Astrocyte of the cerebellum (primary cell): ENCODE data around the gene TMCO6.

Experiments used
- DNase-seq: peaks from one replicate; pipeline ENCODE4 v3.0.0-alpha.2; 2011; ENCODE audit warnings: low read depth
- H3K4me3 ChIP-seq: 2 replicates; pipeline ENCODE4 v1.5.1; 2011; ENCODE audit warnings: mild to moderate bottlenecking, low read depth, low read length, moderate library complexity
- CTCF ChIP-seq: IDR thresholded peaks from 2 replicates; pipeline ENCODE4 v1.5.1; 2012; ENCODE audit warnings: low read length, low read depth, moderate library complexity, mild to moderate bottlenecking; ENCODE audit errors: missing control alignments
- in situ Hi-C: cut with HindIII; loops from 2 replicates; pipeline ENCODE4 v1.10.0; 2017; ENCODE audit warnings: low sequenced_read_pairs

TMCO6 gene

DNA sequence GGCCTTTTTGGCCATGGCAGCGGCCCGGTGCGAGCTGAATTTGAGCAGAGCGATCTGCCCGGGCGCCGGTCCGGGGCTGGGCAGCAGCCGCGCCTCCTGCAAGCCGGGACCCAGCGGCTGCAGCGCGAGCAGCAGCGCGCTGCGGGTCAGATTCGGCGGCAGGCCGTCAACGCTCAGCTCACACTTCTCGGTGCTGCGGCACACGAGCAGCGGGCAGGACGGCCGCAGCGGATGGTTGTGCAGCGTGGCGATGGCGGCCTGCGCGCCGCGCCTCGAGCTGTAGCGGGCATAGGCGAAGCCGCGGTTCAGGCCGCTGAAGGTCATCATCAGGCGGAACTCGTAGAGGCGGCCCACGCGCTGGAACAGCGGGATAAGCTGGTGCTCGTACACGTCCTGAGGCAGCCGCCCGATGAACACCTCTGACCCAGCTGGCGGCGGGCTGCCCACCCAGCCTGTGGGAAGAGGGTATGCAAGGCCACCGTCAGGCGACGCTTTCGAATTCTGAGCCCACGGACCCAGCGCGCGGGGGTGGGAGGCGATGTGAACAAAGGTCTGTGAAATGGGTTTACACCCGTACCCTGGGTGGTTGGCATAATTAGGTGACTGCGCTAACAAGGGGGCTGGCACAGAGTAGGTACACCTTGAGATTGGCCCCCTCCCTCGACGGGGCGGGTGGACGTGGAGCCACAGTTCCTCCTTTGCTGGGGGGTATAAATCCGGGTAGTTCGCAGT is 33.4 kb downstream of the TMCO6 start:
- no peak for DNase-seq
- in situ Hi-C loops: no loop called here
- H3K4me3 ChIP-seq: no peak overlapping the region
- no peak for TF ChIP-seq CTCF

GRCh38 chr5:140673187-140673976 is 34.1 kb downstream of the TMCO6 start, which contains the start of gene DND1:
DND1 (minus strand) TSS chr5:140673576; CDS start chr5:140673542, 34 bp downstream.
- no peak within 1 kb of the TSS for H3K4me3 ChIP-seq
- in situ Hi-C loops: no loop called here
- no peak for TF ChIP-seq CTCF
- no peak for DNase-seq

DNA sequence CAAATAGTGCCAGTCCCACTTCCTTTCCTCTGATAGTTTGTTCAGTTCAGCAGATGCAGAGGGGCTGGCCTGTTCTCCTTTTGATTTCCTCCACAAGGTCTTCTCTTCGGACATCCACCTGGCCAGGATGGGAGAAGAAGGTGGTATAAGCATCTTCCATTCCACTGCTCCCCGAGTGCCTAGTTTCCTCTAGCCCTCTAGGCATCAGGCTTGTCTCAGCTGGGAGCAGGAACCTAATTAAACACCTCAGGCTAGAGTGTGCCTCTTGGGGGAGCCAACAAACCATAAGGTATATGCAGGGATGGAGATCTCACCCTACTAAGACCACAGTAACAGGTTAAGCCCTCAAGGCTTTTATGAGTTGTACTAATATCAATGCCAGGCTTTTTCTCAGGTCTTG is 35.0 kb downstream of the TMCO6 start:
- TF ChIP-seq CTCF: no peak
- DNase-seq: no peak
- in situ Hi-C loops: no loop called here
- H3K4me3 ChIP-seq: no peak overlapping the region

GRCh38 chr5:140674629-140675028 is 35.4 kb downstream of the TMCO6 start:
- no peak for DNase-seq
- H3K4me3 ChIP-seq: no peak overlapping the region
- TF ChIP-seq CTCF: no peak
- in situ Hi-C loops: no loop called here

- no peak for DNase-seq
- in situ Hi-C loops: no loop called here
- no peak overlapping the region for H3K4me3 ChIP-seq
- no peak for TF ChIP-seq CTCF
Measured at GRCh38 chr5:140677947-140678346, 38.7 kb downstream of the TMCO6 start.

DNA sequence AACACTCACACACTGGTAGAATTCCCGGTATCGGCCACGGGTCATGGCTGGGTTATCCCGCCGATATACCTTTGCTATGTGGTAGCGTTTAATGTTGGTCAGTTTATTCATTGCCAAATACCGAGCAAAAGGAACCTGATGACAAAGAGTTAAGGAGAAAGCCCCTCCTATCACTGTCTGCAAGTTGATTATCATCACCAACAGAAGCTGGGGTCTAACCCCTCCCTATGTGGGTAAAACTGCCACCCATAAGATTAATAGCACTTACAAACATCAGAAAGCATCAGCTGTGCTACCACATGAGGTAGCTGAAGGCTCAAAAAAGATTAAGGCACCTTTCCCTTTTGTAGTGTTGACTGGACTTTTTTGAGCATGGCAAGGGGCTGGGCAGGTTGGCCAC is 39.7 kb downstream of the TMCO6 start:
- DNase-seq: no peak
- in situ Hi-C loops: no loop called here
- no peak for TF ChIP-seq CTCF
- no peak overlapping the region for H3K4me3 ChIP-seq
